Upper lobe of left lung (tissue), 6 donors: ENCODE data around the gene PARD3B. TPM values are rescaled to one million over a fixed set of nuclear protein-coding genes. Genes with fewer than 3 reads are reported as not detected.

Experiments
- ATAC-seq, 2 donors: fragments of 200-7000 bp; cut with Tn5 transposase; one replicate each; pipeline ENCODE4 v1.9.1; 2022; ENCODE audit warnings: mild to moderate bottlenecking in 2 of 2, moderate library complexity in 2 of 2; ENCODE audit not compliant: low FRiP score in 2 of 2
- DNase-seq, 2 donors: peaks; one replicate each; pipeline ENCODE4 v3.0.0-alpha.2; 2019 to 2020
- H3K27ac ChIP-seq, 4 donors: fragments of 200-600 bp; sonication (generic); one replicate each; pipeline ENCODE4 v1.5.1; 2016 to 2019
- H3K27me3 ChIP-seq, 4 donors: fragments of 200-600 bp; sonication (generic); one replicate each; pipeline ENCODE4 v1.5.1; 2017 to 2019
- H3K36me3 ChIP-seq, 4 donors: fragments of 200-600 bp; sonication (generic); one replicate each; pipeline ENCODE4 v1.5.1; 2016 to 2019
- H3K4me1 ChIP-seq, 4 donors: fragments of 200-600 bp; sonication (generic); one replicate each; pipeline ENCODE4 v1.5.1; 2018 to 2019
- H3K4me3 ChIP-seq, 4 donors: fragments of 200-600 bp; sonication (generic); one replicate each; pipeline ENCODE4 v1.5.1; 2017 to 2019; ENCODE audit warnings: mild to moderate bottlenecking in 2 of 4, moderate library complexity in 1 of 4
- H3K9me3 ChIP-seq, 4 donors: fragments of 200-600 bp; sonication (generic); one replicate each; pipeline ENCODE4 v1.5.1; 2018 to 2019
- EP300 ChIP-seq, 4 donors: sonication (generic); formaldehyde crosslinking; IDR thresholded peaks; one replicate each; pipeline ENCODE4 v1.5.1; 2017; ENCODE audit warnings: antibody characterized with exemption in 4 of 4, control low read depth in 2 of 4
- POLR2A ChIP-seq, 4 donors: fragments of 450-650 bp; IDR thresholded peaks; one replicate each; pipeline ENCODE4 v1.5.1; 2016 to 2017; ENCODE audit warnings: antibody characterized with exemption in 4 of 4, mild to moderate bottlenecking in 2 of 4
- POLR2AphosphoS5 ChIP-seq, 2 donors: sonication (generic); formaldehyde crosslinking; IDR thresholded peaks; one replicate each; pipeline ENCODE4 v1.5.1; 2017; ENCODE audit warnings: antibody characterized with exemption in 2 of 2
- WGBS, 2 donors: methylation state at CpG; one replicate each; pipeline ENCODE4 v1.1.5; 2017 to 2018; 5-methylcytosine and 5-hydroxymethylcytosine counted together
- total RNA-seq, 6 donors: library from RNA; depleted of rRNA in 4 of 6; stranded (reverse); fragments of >200 nt in 4 of 6; gene quantifications; one replicate each; pipeline versions ENCODE4 v1.1.0 to v1.2.1, GENCODE V29; 2016 to 2021
- TF ChIP-seq, protein P1 (sequence below), 6 experiments: fragments of 450-650 bp in 4 of 6; fragments of 200-600 bp in 2 of 6; sonication (generic) in 2 of 6; IDR thresholded peaks; one replicate each; pipeline ENCODE4 v1.5.1; 2016 to 2019; ENCODE audit warnings: antibody characterized with exemption in 6 of 6
- donor health status: DM: no; HTN: no; CAD: no; lungs with moderate emphysema.
- donor health status: DM: no; HTN: yes; CAD: no; lungs with severe emphysema.

Gene PARD3B
- total RNA-seq, 6 donors from 2014 or later: 17.8 to 44.9 (median 24.2) TPM

DNA sequence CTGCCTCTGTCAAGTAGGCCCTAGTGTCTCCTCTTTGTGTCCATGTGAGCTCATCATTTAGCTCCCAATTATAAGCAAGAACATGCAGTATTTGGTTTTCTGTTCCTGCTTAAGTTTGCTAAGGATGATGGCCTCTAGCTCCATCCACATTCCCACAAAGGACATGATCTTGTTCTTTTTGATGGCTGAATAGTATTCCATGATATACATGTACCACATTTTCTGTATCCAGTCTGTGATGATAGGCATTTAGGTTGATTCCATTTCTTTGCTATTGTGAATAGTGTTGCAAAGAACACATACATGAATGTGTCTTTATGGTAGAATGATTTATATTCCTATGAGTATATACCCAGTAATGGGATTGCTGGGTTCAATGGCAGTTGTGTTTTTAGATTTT lies 263.2 kb downstream of the PARD3B start:
- Histone ChIP-seq H3K27me3 (no peaks in the 10 kb centered on the region), H3K9me3 (peaks cover 0 to 19% (median 2%) of the 10 kb centered on the region in 4 donors), H3K4me3 (no peak overlapping the region), H3K36me3 (no peaks in the 10 kb centered on the region), H3K4me1 (no peaks in the 10 kb centered on the region), H3K27ac (no peak overlapping the region)
- DNase-seq (no peak), ATAC-seq (no peak)
- TF ChIP-seq, protein P1, sequence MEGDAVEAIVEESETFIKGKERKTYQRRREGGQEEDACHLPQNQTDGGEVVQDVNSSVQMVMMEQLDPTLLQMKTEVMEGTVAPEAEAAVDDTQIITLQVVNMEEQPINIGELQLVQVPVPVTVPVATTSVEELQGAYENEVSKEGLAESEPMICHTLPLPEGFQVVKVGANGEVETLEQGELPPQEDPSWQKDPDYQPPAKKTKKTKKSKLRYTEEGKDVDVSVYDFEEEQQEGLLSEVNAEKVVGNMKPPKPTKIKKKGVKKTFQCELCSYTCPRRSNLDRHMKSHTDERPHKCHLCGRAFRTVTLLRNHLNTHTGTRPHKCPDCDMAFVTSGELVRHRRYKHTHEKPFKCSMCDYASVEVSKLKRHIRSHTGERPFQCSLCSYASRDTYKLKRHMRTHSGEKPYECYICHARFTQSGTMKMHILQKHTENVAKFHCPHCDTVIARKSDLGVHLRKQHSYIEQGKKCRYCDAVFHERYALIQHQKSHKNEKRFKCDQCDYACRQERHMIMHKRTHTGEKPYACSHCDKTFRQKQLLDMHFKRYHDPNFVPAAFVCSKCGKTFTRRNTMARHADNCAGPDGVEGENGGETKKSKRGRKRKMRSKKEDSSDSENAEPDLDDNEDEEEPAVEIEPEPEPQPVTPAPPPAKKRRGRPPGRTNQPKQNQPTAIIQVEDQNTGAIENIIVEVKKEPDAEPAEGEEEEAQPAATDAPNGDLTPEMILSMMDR (IDR thresholded peaks at IDR 0.05): no peak
- TF ChIP-seq POLR2AphosphoS5 (IDR thresholded peaks at IDR 0.05) (no peak), EP300 (IDR thresholded peaks at IDR 0.05) (no peak), POLR2A (IDR thresholded peaks at IDR 0.05) (no peak)

DNA sequence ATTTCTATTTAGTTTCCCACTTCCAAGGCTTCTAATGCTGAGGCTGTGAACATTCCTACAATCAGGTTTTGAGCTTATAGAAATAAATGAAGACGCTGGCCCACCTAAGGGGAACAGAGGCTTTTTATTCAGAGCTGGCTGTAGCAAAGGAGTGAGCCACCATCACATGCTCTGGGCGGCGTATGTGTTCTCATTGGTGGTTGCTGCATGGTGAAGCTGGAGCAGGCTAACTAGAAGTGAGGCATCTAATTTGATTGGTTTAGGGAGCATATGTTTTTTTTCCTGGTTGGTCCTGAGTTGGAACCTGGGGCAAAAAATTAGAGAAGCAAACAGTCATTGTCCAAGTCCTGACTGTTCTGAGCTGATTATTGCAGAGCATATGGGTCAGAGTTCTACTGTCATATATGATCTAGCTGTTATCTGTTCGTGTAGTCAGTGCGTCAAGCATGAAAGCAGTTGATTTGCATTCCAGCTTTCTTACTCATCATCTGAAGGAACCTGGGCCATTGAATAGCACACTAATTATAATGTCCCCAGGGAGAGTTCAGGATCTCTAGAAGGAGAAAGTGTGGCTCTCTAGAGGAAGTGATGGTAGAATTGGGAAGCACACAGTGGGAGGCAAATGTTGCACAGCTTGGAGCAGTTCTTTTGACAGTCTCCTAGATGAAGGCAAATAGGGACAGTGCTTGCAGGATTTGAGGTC lies 279.6 kb downstream of the PARD3B start:
- Histone ChIP-seq H3K4me3 (no peak overlapping the region), H3K27ac (no peak overlapping the region), H3K9me3 (no peaks in the 10 kb centered on the region), H3K36me3 (no peaks in the 10 kb centered on the region), H3K27me3 (no peaks in the 10 kb centered on the region), H3K4me1 (no peaks in the 10 kb centered on the region)
- no peak for DNase-seq
- TF ChIP-seq POLR2A (IDR thresholded peaks at IDR 0.05) (no peak), POLR2AphosphoS5 (IDR thresholded peaks at IDR 0.05) (no peak), EP300 (IDR thresholded peaks at IDR 0.05) (no peak)
- TF ChIP-seq, protein P1 (IDR thresholded peaks at IDR 0.05): no peak
- WGBS, 2 donors: 92 to 94% methylated on average over 5 of the region's 5 CpGs
- ATAC-seq: peak in 1 of 2 donors; percentile 49

DNA sequence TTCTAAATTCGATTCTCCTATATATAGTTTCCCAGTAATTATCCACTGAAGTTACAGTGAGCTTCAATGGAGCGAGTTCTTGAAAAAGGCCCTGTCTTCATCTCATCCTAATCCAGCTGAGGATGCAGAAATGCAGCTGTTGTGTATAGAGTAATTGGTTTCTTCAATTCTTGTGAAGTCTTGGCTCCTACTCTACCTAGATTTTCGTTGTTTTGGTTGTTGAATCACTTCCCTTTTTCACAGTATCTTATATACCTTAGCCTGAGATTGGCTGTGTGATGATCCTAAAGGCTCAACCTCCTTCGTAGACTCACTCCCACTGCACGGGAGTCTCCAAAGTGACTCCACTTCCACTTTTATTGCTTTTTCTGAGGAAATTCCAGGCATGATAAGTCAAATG lies 280.4 kb downstream of the PARD3B start:
- Histone ChIP-seq H3K4me3 (no peak overlapping the region), H3K36me3 (no peaks in the 10 kb centered on the region), H3K27ac (no peak overlapping the region), H3K27me3 (no peaks in the 10 kb centered on the region), H3K9me3 (no peaks in the 10 kb centered on the region), H3K4me1 (no peaks in the 10 kb centered on the region)
- no peak for TF ChIP-seq POLR2A (IDR thresholded peaks at IDR 0.05)
- TF ChIP-seq, protein P1 (IDR thresholded peaks at IDR 0.05): no peak
- 85 to 87% methylated on average over 5 of the region's 5 CpGs for WGBS, 2 donors
- DNase-seq (no peak), ATAC-seq (no peak)

DNA sequence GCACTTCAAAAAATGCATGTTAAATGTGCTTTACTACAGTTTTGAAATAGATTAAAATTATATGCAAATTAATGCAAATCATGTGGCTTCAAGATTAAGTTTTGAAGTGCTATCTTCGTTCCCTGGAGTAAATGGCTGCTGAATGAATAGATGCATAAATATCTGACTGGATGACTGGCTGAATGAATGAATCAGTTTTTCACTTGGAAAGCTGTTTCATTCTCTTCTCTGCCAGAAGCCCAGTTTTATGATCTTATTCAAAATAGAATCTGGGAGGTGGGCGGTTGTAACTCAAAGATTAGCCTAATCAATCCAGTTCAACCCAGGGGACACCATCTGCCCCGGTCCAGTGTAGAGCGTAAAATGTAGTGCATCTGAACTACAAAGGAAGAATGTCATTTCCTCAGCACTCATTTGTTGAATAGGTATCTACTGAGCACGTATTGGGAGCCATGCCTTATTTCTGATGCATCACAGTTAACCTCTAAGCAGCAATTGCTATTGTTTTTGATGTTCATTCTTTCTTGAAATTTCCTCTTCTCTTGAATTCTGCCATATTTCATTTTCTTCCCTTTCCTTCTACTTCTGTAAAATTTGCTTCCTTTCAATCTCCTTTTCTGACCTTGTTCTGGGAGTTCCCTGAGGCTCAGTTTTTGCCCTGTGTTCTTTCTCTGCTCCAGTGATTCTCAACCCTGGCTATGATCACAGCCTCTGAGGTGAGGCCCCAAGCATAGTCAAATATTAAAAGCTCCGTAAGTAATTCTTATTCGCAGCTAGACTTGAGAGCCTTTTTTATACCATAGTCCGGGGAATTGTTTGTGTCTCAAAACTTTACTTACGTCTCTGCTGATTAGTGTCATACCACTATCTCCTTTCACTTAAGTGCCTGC lies 282.7 kb downstream of the PARD3B start:
- Histone ChIP-seq H3K27me3 (no peaks in the 10 kb centered on the region), H3K27ac (no peak overlapping the region), H3K4me3 (no peak overlapping the region), H3K4me1 (no peaks in the 10 kb centered on the region), H3K36me3 (no peaks in the 10 kb centered on the region), H3K9me3 (no peaks in the 10 kb centered on the region)
- ATAC-seq (no peak), DNase-seq (no peak)
- TF ChIP-seq EP300 (IDR thresholded peaks at IDR 0.05): no peak
- no peak for TF ChIP-seq POLR2A (IDR thresholded peaks at IDR 0.05)
- no peak for TF ChIP-seq POLR2AphosphoS5 (IDR thresholded peaks at IDR 0.05)
- TF ChIP-seq, protein P1 (IDR thresholded peaks at IDR 0.05): no peak
- WGBS, 2 donors: 91% methylated on average over 9 of the region's 9 CpGs
